ENCODE measurements around the gene OSGIN1. TPM values are rescaled to one million over a fixed set of nuclear protein-coding genes. Genes with fewer than 3 reads are reported as not detected.

Gene OSGIN1
- total and polyA plus RNA-seq, 3 donors from 2014 or later: 12.3 to 18.5 (median 13.5) TPM

GRCh38 chr16:83935858-83936255, 17.2 kb upstream of the OSGIN1 start:
- no peaks in the 10 kb centered on the region for H3K9me3 ChIP-seq
- no peak for TF ChIP-seq CTCF (IDR thresholded peaks at IDR 0.05)
- no peak for TF ChIP-seq POLR2A (IDR thresholded peaks at IDR 0.05)
- H3K4me3 ChIP-seq: no peak overlapping the region
- no peak overlapping the region for H3K27ac ChIP-seq
- intact Hi-C loops (cut with DNase I; ENCODE audit: low total_unique reads): no loop called here
- 81 to 89% methylated on average over 4 to 7 of the region's 10 CpGs for WGBS, 2 donors
- H3K4me1 ChIP-seq: no peaks in the 10 kb centered on the region
- no peaks in the 10 kb centered on the region for H3K36me3 ChIP-seq (ENCODE audit: low read depth, missing control alignments)
- H3K27me3 ChIP-seq: no peaks in the 10 kb centered on the region
- DNase-seq: no peak

DNA sequence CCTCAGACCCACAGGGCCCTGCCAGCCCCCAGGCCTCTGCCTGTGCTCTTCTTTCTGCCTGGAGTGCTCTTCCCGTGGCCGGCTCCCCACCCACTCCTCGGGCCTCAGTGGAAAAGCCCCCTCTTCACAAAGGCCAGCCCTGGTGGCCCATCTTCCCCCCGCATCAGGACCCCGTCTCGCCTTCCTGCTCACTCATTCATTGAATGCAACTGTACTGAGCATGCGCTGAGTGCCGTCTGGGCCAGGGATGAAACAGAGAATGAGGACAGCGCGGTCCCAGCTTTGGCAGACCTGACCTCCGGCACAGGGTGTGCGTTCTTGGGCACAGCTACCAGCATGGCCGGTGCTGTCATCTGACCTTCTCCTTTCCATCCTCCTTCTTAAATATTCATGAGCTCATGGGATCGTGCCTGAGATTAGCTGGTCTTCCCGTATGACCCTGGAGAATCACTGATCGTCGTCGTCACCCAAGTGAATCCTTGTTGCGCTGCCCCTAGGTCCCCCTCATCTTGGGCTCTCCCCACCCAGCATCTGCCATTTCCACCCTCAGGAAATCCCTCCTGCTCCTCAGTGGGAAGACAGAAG, 16.4 kb upstream of the OSGIN1 start:
- H3K27me3 ChIP-seq: no peaks in the 10 kb centered on the region
- H3K9me3 ChIP-seq: no peaks in the 10 kb centered on the region
- H3K4me3 ChIP-seq: no peak overlapping the region
- TF ChIP-seq POLR2A (IDR thresholded peaks at IDR 0.05) (no peak), CTCF (IDR thresholded peaks at IDR 0.05) (no peak)
- WGBS, 2 donors: 89 to 91% methylated on average over 17 to 19 of the region's 19 CpGs
- no peaks in the 10 kb centered on the region for H3K4me1 ChIP-seq
- no peaks in the 10 kb centered on the region for H3K36me3 ChIP-seq (ENCODE audit: low read depth, missing control alignments)
- intact Hi-C loops (cut with DNase I; ENCODE audit: low total_unique reads): no loop called here
- DNase-seq: no peak
- H3K27ac ChIP-seq: no peak overlapping the region

GRCh38 chr16:83937267-83937666, 15.8 kb upstream of the OSGIN1 start:
- H3K36me3 ChIP-seq (ENCODE audit: low read depth, missing control alignments): no peaks in the 10 kb centered on the region
- 91 to 95% methylated on average over 2 of the region's 2 CpGs for WGBS, 2 donors

GRCh38 chr16:83937922-83938885, 14.8 kb upstream of the OSGIN1 start:
- no peak for TF ChIP-seq POLR2A (IDR thresholded peaks at IDR 0.05)
- TF ChIP-seq CTCF (IDR thresholded peaks at IDR 0.05): no peak
- 93 to 94% methylated on average over 18 of the region's 18 CpGs for WGBS, 2 donors
- no peak overlapping the region for H3K4me3 ChIP-seq
- H3K27ac ChIP-seq: no peak overlapping the region
- H3K4me1 ChIP-seq: peaks cover 1% of the 10 kb centered on the region
- no peaks in the 10 kb centered on the region for H3K27me3 ChIP-seq
- intact Hi-C loops (cut with DNase I; ENCODE audit: low total_unique reads): no loop called here
- H3K9me3 ChIP-seq: no peaks in the 10 kb centered on the region
- DNase-seq: no peak
- no peaks in the 10 kb centered on the region for H3K36me3 ChIP-seq (ENCODE audit: low read depth, missing control alignments)

More at GRCh38 chr16:83937267-83937666, 15.8 kb upstream of the OSGIN1 start:
- no peak overlapping the region for H3K4me3 ChIP-seq
- no peaks in the 10 kb centered on the region for H3K27me3 ChIP-seq
- intact Hi-C loops (cut with DNase I; ENCODE audit: low total_unique reads): no loop called here
- DNase-seq: no peak
- no peak overlapping the region for H3K27ac ChIP-seq
- TF ChIP-seq CTCF (IDR thresholded peaks at IDR 0.05) (no peak), POLR2A (IDR thresholded peaks at IDR 0.05) (no peak)
- H3K4me1 ChIP-seq: no peaks in the 10 kb centered on the region
- no peaks in the 10 kb centered on the region for H3K9me3 ChIP-seq
